ENCODE measurements around the gene NUB1.

The NUB1 gene

GRCh38 chr7:151415375-151416105 lies 73.9 kb downstream of the NUB1 start:
- no peaks in the 10 kb centered on the region for H3K36me3 ChIP-seq (ENCODE audit: insufficient read depth, low read length)
- H3K27me3 ChIP-seq (ENCODE audit: insufficient read depth, low read length, poor library complexity): no peaks in the 10 kb centered on the region
- no peak overlapping the region for H3K9ac ChIP-seq (ENCODE audit: low read depth, low read length)
- no peak for TF ChIP-seq EZH2 (IDR thresholded peaks at IDR 0.05; ENCODE audit: borderline replicate concordance, low read depth, low read length, severe bottlenecking)
- TF ChIP-seq CTCF (IDR thresholded peaks at IDR 0.05; ENCODE audit: borderline replicate concordance, extremely low read depth, low read length, poor library complexity, severe bottlenecking): no peak
- no peaks in the 10 kb centered on the region for H4K20me1 ChIP-seq (ENCODE audit: insufficient read depth, low read length)
- H3K79me2 ChIP-seq (ENCODE audit: insufficient read depth, low read length): no peaks in the 10 kb centered on the region
- ATAC-seq (ENCODE audit: insufficient read depth, low read depth) (no peak), DNase-seq (no peak)
- H3K27ac ChIP-seq (ENCODE audit: low read length): no peak overlapping the region
- no peak overlapping the region for H3K4me3 ChIP-seq (ENCODE audit: low read depth in 1 of 2, low read length in 2 of 2)
- peaks cover 8% of the 10 kb centered on the region for H3K4me1 ChIP-seq (ENCODE audit: insufficient read depth, low read length)
- H2AFZ ChIP-seq (ENCODE audit: low read depth, low read length): no peak overlapping the region
- no peak overlapping the region for H3K4me2 ChIP-seq (ENCODE audit: insufficient read depth, low read length)
- peaks cover 3% of the 10 kb centered on the region for H3K9me3 ChIP-seq (ENCODE audit: insufficient read depth, low read length, severe bottlenecking)

- Histone ChIP-seq H4K20me1 (ENCODE audit: insufficient read depth, low read length) (no peaks in the 10 kb centered on the region), H3K9me3 (ENCODE audit: insufficient read depth, low read length, severe bottlenecking) (peaks cover 3% of the 10 kb centered on the region), H3K27ac (ENCODE audit: low read length) (no peak overlapping the region), H3K4me1 (ENCODE audit: insufficient read depth, low read length) (peaks cover 3% of the 10 kb centered on the region; the same call in 1 of the 2 replicates), H3K9ac (ENCODE audit: low read depth, low read length) (no peak overlapping the region), H3K4me3 (ENCODE audit: low read depth in 1 of 2, low read length in 2 of 2) (no peak overlapping the region), H3K79me2 (ENCODE audit: insufficient read depth, low read length) (no peaks in the 10 kb centered on the region), H3K27me3 (ENCODE audit: insufficient read depth, low read length, poor library complexity) (no peaks in the 10 kb centered on the region), H2AFZ (ENCODE audit: low read depth, low read length) (no peak overlapping the region), H3K36me3 (ENCODE audit: insufficient read depth, low read length) (no peaks in the 10 kb centered on the region), H3K4me2 (ENCODE audit: insufficient read depth, low read length) (no peak overlapping the region)
- DNase-seq (no peak), ATAC-seq (ENCODE audit: insufficient read depth, low read depth) (no peak)
- TF ChIP-seq EZH2 (IDR thresholded peaks at IDR 0.05; ENCODE audit: borderline replicate concordance, low read depth, low read length, severe bottlenecking): no peak
- TF ChIP-seq CTCF (IDR thresholded peaks at IDR 0.05; ENCODE audit: borderline replicate concordance, extremely low read depth, low read length, poor library complexity, severe bottlenecking): no peak
Observed at GRCh38 chr7:151416112-151416940, 74.7 kb downstream of the NUB1 start.

DNA sequence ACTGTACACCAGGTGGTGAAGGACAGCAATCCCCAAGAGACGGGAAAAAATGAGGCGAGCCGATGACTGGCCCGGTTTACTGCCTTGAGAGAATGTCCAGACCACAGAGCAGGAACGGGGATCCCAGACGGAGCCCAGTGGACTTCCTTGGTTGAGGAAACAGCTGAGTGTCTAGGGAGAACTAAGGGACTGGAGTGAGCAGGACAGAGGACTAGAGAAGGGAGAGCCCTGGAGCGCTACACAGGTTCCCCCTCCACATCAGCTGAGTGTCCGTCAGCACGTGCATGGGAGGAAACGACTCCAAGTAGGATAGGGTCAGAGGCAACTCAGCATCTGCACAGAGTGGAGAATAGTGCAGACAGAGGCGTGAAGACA lies 75.3 kb downstream of the NUB1 start:
- H3K27ac ChIP-seq (ENCODE audit: low read length): no peak overlapping the region
- ATAC-seq (ENCODE audit: insufficient read depth, low read depth): no peak
- H3K9ac ChIP-seq (ENCODE audit: low read depth, low read length): no peak overlapping the region
- no peaks in the 10 kb centered on the region for H4K20me1 ChIP-seq (ENCODE audit: insufficient read depth, low read length)
- H3K36me3 ChIP-seq (ENCODE audit: insufficient read depth, low read length): no peaks in the 10 kb centered on the region
- H3K79me2 ChIP-seq (ENCODE audit: insufficient read depth, low read length): no peaks in the 10 kb centered on the region
- no peak overlapping the region for H3K4me2 ChIP-seq (ENCODE audit: insufficient read depth, low read length)
- H3K9me3 ChIP-seq (ENCODE audit: insufficient read depth, low read length, severe bottlenecking): peaks cover 6% of the 10 kb centered on the region
- no peak overlapping the region for H2AFZ ChIP-seq (ENCODE audit: low read depth, low read length)
- no peaks in the 10 kb centered on the region for H3K4me1 ChIP-seq (ENCODE audit: insufficient read depth, low read length)
- H3K4me3 ChIP-seq (ENCODE audit: low read depth in 1 of 2, low read length in 2 of 2): no peak overlapping the region
- no peaks in the 10 kb centered on the region for H3K27me3 ChIP-seq (ENCODE audit: insufficient read depth, low read length, poor library complexity)
- DNase-seq: no peak
- no peak for TF ChIP-seq CTCF (IDR thresholded peaks at IDR 0.05; ENCODE audit: borderline replicate concordance, extremely low read depth, low read length, poor library complexity, severe bottlenecking)
- TF ChIP-seq EZH2 (IDR thresholded peaks at IDR 0.05; ENCODE audit: borderline replicate concordance, low read depth, low read length, severe bottlenecking): no peak
